CD1c-positive myeloid dendritic cell (primary cell): ENCODE data around the gene SMAD5.

Source experiments
- DNase-seq: peaks from one replicate; pipeline ENCODE4 v3.0.0-alpha.2; 2016; ENCODE audit errors: extremely low spot score

SMAD5 gene

GRCh38 chr5:136155078-136155477 is 22.4 kb downstream of the SMAD5 start:
- no peak for DNase-seq

DNA sequence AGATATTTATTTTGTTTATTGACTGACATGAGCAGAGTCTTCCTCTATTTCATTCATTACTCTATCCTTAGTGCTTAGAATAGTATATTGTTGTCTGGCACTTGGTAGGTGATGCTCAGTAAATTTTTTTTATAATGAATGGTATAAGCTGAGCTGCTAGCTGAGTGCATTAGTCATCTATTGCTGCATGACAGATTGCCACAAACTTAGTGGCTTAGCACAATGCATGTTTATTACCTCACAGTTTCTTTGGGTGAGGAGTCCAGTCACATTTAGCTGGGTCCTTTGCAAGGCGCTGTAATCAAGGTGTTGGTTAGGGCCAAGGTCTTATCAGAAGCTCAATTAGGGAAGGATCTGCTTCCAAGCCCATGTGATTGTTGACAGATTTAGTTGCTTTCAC is 23.1 kb downstream of the SMAD5 start:
- no peak for DNase-seq

- no peak for DNase-seq
Observed at GRCh38 chr5:136157514-136157913, 24.9 kb downstream of the SMAD5 start.

- no peak for DNase-seq
Observed at GRCh38 chr5:136159457-136159856, 26.8 kb downstream of the SMAD5 start.

GRCh38 chr5:136162008-136162407 is 29.4 kb downstream of the SMAD5 start:
- no peak for DNase-seq

DNA sequence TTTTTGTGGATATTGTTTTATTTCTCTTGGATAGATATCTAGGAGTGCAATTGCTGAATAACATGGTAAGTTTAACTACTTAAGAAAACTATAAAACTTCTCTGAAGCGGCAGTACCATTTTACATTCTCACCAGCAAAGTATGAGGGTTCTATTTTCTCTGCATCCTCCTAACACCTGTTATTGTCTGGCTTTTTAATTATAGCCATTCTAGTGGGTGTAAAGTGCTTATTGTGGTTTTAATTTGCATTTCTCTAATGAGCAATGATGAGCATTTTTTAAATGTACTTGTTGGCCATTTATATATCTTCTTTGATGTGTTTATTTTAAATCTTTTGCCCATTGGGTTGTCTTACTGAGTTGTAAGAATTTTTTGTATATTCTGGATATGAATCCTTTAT is 31.6 kb downstream of the SMAD5 start:
- DNase-seq = no peak

DNA sequence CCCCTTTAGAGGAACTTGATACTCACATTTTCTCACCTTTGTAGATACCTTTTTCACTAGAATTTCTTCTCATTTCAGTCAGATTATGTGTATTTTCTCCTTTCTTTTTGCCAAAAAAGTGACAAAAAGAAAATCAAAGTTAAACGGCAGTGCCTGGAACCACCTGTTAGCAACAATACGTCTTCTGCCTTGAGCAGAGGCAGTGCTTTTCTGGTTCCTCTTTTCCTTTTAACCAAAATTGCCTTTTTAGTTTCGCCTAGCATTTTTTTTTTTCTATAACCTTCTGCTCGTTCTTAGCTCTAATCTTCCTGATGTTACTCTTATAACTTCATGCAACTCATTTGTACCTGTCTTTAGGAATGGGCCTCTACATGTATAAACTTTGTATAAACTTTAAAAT is 34.3 kb downstream of the SMAD5 start:
- DNase-seq = peak; percentile 6

GRCh38 chr5:136169218-136169617 is 36.6 kb downstream of the SMAD5 start:
- DNase-seq = no peak

- peak; percentile 21 for DNase-seq
Observed at GRCh38 chr5:136174021-136174659, 41.5 kb downstream of the SMAD5 start.

- DNase-seq = no peak
Observed at GRCh38 chr5:136182618-136183017, 50.0 kb downstream of the SMAD5 start.

DNA sequence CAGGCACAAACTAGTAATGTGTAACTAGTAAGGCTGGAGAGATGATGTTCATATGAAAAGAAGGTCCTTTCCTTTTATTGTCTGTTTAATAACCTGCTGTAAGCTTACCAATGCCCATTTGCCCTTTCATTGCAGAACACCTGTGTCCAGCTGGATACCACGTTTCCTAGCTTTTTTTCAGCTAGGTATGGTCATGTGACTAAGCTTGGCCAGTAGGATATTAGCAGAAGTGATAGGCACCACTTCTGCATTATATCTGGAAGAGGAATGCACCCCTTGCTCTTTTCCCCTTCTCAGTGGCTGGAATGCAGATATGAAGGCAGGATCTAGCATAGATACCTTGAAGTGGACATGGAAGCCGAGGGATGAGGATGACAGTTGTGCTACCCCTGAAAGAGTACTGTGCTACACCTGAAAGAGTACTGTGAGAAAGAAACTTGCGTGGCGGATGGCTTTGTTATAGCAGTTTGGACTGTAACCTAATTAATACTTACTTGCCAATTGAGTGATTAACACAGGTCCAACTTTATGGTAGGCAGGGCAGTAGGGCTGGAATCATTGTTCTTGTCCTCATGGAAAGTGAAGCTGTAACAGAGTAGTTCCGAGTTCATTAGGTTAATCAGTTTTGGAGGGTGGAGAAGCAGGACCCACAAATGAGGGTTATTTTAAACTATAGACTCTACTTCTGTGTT is 53.5 kb downstream of the SMAD5 start:
- DNase-seq = no peak

GRCh38 chr5:136186796-136187195 is 54.2 kb downstream of the SMAD5 start:
- no peak for DNase-seq

DNA sequence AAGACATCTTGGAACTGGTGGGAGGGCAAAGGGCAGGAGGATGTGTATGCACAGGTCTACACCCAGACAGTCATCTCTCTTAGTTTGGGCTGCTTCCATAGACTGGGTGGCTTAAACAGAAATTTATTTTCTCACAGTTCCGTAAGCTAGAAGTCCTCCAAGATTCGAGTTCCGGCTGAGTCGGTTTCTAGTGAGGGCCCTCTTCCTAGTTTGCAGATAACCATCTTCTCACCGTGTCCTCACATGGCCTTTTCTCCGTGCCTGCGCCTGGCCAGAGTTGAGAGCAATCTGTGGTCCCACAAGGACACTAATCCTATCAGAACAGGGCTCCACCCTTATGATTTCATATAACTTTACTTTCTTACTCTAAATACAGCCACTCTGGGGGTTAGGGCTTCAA is 56.2 kb downstream of the SMAD5 start:
- DNase-seq = no peak

- no peak for DNase-seq
Observed at GRCh38 chr5:136190091-136190720, 57.6 kb downstream of the SMAD5 start.

DNA sequence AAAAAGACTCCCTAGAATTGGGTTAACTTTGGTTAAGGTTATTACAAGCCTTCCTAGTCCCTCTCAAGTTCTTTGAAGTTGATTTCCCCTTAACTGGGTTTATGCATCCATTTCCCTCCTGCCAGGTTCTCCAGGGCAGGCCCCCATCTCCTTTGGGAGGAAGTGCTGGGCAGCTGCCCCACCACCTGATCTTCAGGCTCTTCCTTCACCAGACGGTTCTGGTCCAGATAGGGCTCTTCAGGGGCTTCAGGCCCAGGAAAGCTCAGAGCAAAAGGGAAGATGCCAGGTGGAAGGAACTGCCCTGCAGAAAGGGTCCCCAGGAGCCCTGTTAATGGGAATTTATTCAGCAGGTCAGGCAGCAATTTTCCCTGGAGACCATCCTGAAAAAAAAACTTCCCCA is 58.3 kb downstream of the SMAD5 start:
- DNase-seq = no peak

DNA sequence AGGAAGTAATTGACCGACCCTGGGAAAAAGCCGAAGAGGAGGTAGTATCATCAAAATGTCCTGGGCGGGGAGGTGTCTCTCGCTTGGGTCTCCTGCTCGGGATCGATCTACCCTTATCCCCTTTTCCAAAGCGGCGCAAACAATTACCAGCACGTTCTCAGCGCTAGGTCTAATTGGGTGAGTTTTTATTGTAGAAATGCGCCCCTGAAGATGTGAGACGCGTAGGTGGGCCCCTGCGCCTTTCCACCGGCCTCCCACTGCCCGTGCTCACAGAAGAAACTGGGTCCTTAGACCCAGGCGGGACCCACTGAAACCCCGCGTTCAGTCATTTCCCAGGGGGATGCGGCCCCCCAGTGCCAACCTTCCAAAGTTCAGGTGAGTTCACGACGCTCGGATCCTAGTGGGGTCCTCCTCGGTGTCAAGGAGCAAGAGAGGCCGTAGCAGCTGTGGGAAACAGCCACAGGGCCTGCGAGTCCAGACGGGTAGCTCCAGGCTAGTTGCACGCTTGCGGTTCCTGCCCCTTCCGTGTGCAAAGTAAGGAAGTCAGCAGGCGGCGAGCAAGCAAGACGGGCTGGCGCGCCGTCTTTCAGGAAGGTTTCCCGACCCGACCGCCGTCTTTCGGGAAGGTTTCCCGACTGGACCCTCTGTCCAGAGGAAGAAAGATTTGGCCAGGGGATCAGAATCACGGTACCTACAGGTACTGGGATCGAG is 58.8 kb downstream of the SMAD5 start:
- peak; percentile 21 for DNase-seq

DNA sequence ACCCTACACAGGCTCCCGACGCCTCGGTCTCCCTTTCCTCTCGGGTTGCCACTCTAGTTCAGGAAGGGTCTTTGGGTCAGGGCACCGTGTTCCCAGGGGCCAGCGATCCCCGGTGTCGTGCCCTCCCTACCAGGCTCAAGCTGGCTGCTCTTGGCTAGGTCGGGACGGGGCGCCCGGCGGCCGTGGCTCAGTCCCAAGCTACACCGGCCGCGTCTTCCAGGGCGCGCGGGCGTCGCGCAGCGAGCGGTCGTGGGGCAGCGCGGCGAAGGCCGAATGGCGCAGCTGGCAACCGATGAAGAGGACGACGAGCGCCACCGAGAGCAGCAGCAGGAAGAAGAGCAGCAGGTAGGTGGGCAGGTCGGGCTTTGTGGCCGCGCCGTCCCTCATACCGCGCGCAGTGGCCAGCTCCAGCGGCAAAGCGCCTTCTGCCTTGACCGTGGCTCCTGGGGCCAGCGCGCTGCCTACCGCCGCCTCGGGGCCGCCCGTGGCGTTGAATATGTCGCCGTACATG is 59.4 kb downstream of the SMAD5 start:
- no peak for DNase-seq

- DNase-seq = no peak
Observed at GRCh38 chr5:136192526-136193321, 60.1 kb downstream of the SMAD5 start, which contains the start of gene SMIM32. Gene SMIM32 (minus strand): TSS chr5:136193162. CDS start chr5:136192524, 638 bp downstream.

- no peak for DNase-seq
Observed at GRCh38 chr5:136193322-136193935, 60.8 kb downstream of the SMAD5 start.

DNA sequence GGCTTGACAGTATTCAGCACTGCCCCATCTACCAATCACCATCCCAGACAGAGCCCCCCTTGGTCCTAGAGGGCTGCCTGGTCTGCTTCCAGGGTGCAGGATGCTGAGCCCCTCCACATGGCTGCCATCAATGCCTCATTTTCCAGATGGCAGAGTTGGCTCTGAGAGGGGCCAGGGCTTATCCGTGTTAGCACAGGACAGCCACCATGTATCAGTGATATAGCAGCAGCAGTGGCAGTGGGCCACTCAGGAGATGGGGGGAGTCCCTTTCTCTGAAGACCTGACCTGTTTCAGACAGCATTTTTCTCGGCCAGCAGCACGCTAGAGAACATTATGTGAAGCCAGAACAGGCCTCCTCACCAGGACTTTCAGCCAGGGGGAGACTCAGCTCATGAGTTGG is 61.9 kb downstream of the SMAD5 start:
- DNase-seq = no peak
